Mesenchymal stem cell (in vitro differentiated cells and primary cell): ENCODE measurements around the gene CCNG2.

Source experiments
- DNase-seq: peaks from one replicate; pipeline ENCODE4 v3.0.0-alpha.2; 2013
- H2AFZ ChIP-seq: one replicate; pipeline ENCODE4 v1.6.1; 2013; ENCODE audit warnings: low read depth, mild to moderate bottlenecking, control low read depth, inconsistent platforms, low read length, moderate library complexity
- H2AK5ac ChIP-seq: 2 replicates; pipeline ENCODE4 v1.6.1; 2013; ENCODE audit warnings: low read length, moderate library complexity, mild to moderate bottlenecking, inconsistent platforms; ENCODE audit not compliant: severe bottlenecking
- H2BK120ac ChIP-seq: one replicate; pipeline ENCODE4 v1.6.1; 2013; ENCODE audit warnings: low read depth, mild to moderate bottlenecking, inconsistent platforms, low read length, moderate library complexity
- H2BK12ac ChIP-seq, 2 experiments: one replicate each; pipeline ENCODE4 v1.6.1; 2013; ENCODE audit warnings: inconsistent platforms in 2 of 2, low read length in 2 of 2, mild to moderate bottlenecking in 2 of 2, moderate library complexity in 2 of 2, control low read depth in 1 of 2
- H2BK15ac ChIP-seq: one replicate; pipeline ENCODE4 v1.6.1; 2013; ENCODE audit warnings: mild to moderate bottlenecking, low read depth, inconsistent platforms; ENCODE audit not compliant: poor library complexity, severe bottlenecking
- H2BK5ac ChIP-seq: 2 replicates; pipeline ENCODE4 v1.6.1; 2013; ENCODE audit warnings: low read depth, mild to moderate bottlenecking, low read length, control low read depth, inconsistent platforms; ENCODE audit not compliant: poor library complexity, severe bottlenecking
- H3K14ac ChIP-seq, 2 experiments: one replicate each; pipeline ENCODE4 v1.6.1; 2013; ENCODE audit warnings: inconsistent platforms in 2 of 2, low read length in 2 of 2, control low read depth in 1 of 2, mild to moderate bottlenecking in 1 of 2, moderate library complexity in 1 of 2
- H3K18ac ChIP-seq, 2 experiments: one replicate each; pipeline ENCODE4 v1.6.1; 2013; ENCODE audit warnings: inconsistent platforms in 2 of 2, low read length in 2 of 2, control low read depth in 1 of 2, low read depth in 1 of 2, mild to moderate bottlenecking in 1 of 2
- H3K23ac ChIP-seq, 2 experiments: one replicate each; pipeline ENCODE4 v1.6.1; 2013; ENCODE audit warnings: inconsistent platforms in 2 of 2, low read length in 2 of 2, mild to moderate bottlenecking in 2 of 2, moderate library complexity in 2 of 2, control low read depth in 1 of 2
- H3K27ac ChIP-seq: 2 replicates; pipeline ENCODE4 v1.5.1; 2013; ENCODE audit warnings: mild to moderate bottlenecking, moderate library complexity, low read length, control low read depth, inconsistent platforms; ENCODE audit not compliant: poor library complexity, severe bottlenecking
- H3K27me3 ChIP-seq, 2 experiments: 2 replicates each; pipeline versions ENCODE4 v1.6.1 to v1.7.0; 2013; ENCODE audit warnings: low read length in 2 of 2, mild to moderate bottlenecking in 2 of 2, moderate library complexity in 2 of 2, control low read depth in 1 of 2, inconsistent platforms in 1 of 2; ENCODE audit not compliant: control insufficient read depth in 1 of 2, insufficient read depth in 1 of 2
- H3K36me3 ChIP-seq, 2 experiments: 2 replicates each; pipeline versions ENCODE4 v1.6.1 to v1.7.0; 2013; ENCODE audit warnings: low read length in 2 of 2, control low read depth in 1 of 2, inconsistent platforms in 1 of 2, low read depth in 1 of 2, mild to moderate bottlenecking in 1 of 2; ENCODE audit not compliant: insufficient read depth in 2 of 2, control insufficient read depth in 1 of 2
- H3K4ac ChIP-seq, 2 experiments: one replicate each; pipeline ENCODE4 v1.6.1; 2013; ENCODE audit warnings: inconsistent platforms in 2 of 2, low read length in 2 of 2, mild to moderate bottlenecking in 2 of 2, moderate library complexity in 2 of 2, control low read depth in 1 of 2, low read depth in 1 of 2
- H3K4me1 ChIP-seq: 2 replicates; pipeline ENCODE4 v1.6.1; 2013; ENCODE audit warnings: low read depth, low read length, control low read depth; ENCODE audit not compliant: control insufficient read depth, insufficient read depth
- H3K4me2 ChIP-seq: 2 replicates; pipeline ENCODE4 v1.6.1; 2013; ENCODE audit warnings: low read length, mild to moderate bottlenecking, inconsistent platforms; ENCODE audit not compliant: poor library complexity, severe bottlenecking
- H3K4me3 ChIP-seq, 2 experiments: 2 replicates each; pipeline versions ENCODE4 v1.5.1 to v1.7.0; 2013; ENCODE audit warnings: low read length in 2 of 2, mild to moderate bottlenecking in 2 of 2, control low read depth in 1 of 2, low read depth in 1 of 2; ENCODE audit not compliant: insufficient read depth in 1 of 2
- H3K79me1 ChIP-seq: replicated peaks from 2 replicates; pipeline ENCODE4 v1.6.1; 2013; ENCODE audit warnings: mild to moderate bottlenecking, control low read depth, low read length, inconsistent platforms; ENCODE audit not compliant: poor library complexity, severe bottlenecking
- H3K9ac ChIP-seq: 2 replicates; pipeline ENCODE4 v1.7.0; 2013; ENCODE audit warnings: mild to moderate bottlenecking, low read length, moderate library complexity
- H3K9me3 ChIP-seq: 2 replicates; pipeline ENCODE4 v1.7.0; 2013; ENCODE audit warnings: mild to moderate bottlenecking, low read length; ENCODE audit not compliant: control insufficient read depth
- H4K8ac ChIP-seq: one replicate; pipeline ENCODE4 v1.6.1; 2013; ENCODE audit warnings: inconsistent platforms, mild to moderate bottlenecking, low read length, moderate library complexity
- H4K91ac ChIP-seq: one replicate; pipeline ENCODE4 v1.6.1; 2013; ENCODE audit warnings: mild to moderate bottlenecking, low read length, inconsistent platforms
- WGBS: methylation state at CpG from one replicate; pipeline ENCODE4 v1.1.7; 2013; ENCODE audit warnings: mixed read lengths; 5-methylcytosine and 5-hydroxymethylcytosine counted together

The CCNG2 gene

GRCh38 chr4:77185686-77186085 lies 28.7 kb downstream of the CCNG2 start:
- Histone ChIP-seq H3K23ac (no peak overlapping the region), H2AK5ac (no peak overlapping the region), H2BK5ac (no peak overlapping the region), H2BK15ac (no peak overlapping the region), H2AFZ (no peak overlapping the region), H3K27me3 (no peaks in the 10 kb centered on the region), H2BK120ac (no peak overlapping the region), H4K8ac (no peak overlapping the region), H3K4me3 (no peak overlapping the region), H3K4ac (no peak overlapping the region), H3K14ac (no peak overlapping the region), H4K91ac (no peak overlapping the region), H3K18ac (no peak overlapping the region), H2BK12ac (no peak overlapping the region), H3K9me3 (no peaks in the 10 kb centered on the region), H3K36me3 (no peaks in the 10 kb centered on the region), H3K27ac (no peak overlapping the region), H3K9ac (no peak overlapping the region), H3K4me2 (no peak overlapping the region), H3K79me1 (no peaks in the 10 kb centered on the region), H3K4me1 (no peaks in the 10 kb centered on the region)
- no peak for DNase-seq

- no peak overlapping the region for H2BK15ac ChIP-seq
- no peak overlapping the region for H2AK5ac ChIP-seq
- no peak overlapping the region for H2BK120ac ChIP-seq
- H3K4ac ChIP-seq, result no peak overlapping the region
- no peak overlapping the region for H4K8ac ChIP-seq
- H3K9ac ChIP-seq, result no peak overlapping the region
- H4K91ac ChIP-seq, result no peak overlapping the region
- no peaks in the 10 kb centered on the region for H3K27me3 ChIP-seq
- no peak overlapping the region for H2BK12ac ChIP-seq
- no peak for DNase-seq
- H2BK5ac ChIP-seq, result no peak overlapping the region
- no peaks in the 10 kb centered on the region for H3K4me1 ChIP-seq
- WGBS, result 100% methylated on average over 2 of the region's 2 CpGs
- no peak overlapping the region for H3K23ac ChIP-seq
- no peak overlapping the region for H3K27ac ChIP-seq
- H2AFZ ChIP-seq, result no peak overlapping the region
- no peaks in the 10 kb centered on the region for H3K36me3 ChIP-seq
- H3K14ac ChIP-seq, result no peak overlapping the region
- H3K4me2 ChIP-seq, result no peak overlapping the region
- H3K4me3 ChIP-seq, result no peak overlapping the region
- H3K79me1 ChIP-seq, result no peaks in the 10 kb centered on the region
- no peak overlapping the region for H3K18ac ChIP-seq
- no peaks in the 10 kb centered on the region for H3K9me3 ChIP-seq
Observed at GRCh38 chr4:77187322-77187721, 30.3 kb downstream of the CCNG2 start.

GRCh38 chr4:77188498-77189220 lies 31.7 kb downstream of the CCNG2 start:
- Histone ChIP-seq H3K23ac (no peak overlapping the region), H2AK5ac (no peak overlapping the region), H3K4me1 (no peaks in the 10 kb centered on the region), H3K4me3 (no peak overlapping the region), H2BK15ac (no peak overlapping the region), H3K4ac (no peak overlapping the region), H3K79me1 (no peaks in the 10 kb centered on the region), H2BK12ac (no peak overlapping the region), H3K14ac (no peak overlapping the region), H2BK5ac (no peak overlapping the region), H3K9ac (no peak overlapping the region), H4K91ac (no peak overlapping the region), H3K18ac (no peak overlapping the region), H3K27ac (no peak overlapping the region), H3K4me2 (no peak overlapping the region), H4K8ac (no peak overlapping the region), H3K27me3 (peaks cover 0 to 3% of the 10 kb centered on the region in 2 experiments), H2AFZ (no peak overlapping the region), H3K9me3 (no peaks in the 10 kb centered on the region), H2BK120ac (no peak overlapping the region), H3K36me3 (no peaks in the 10 kb centered on the region)
- WGBS, result 76% methylated on average over 7 of the region's 9 CpGs
- no peak for DNase-seq

DNA sequence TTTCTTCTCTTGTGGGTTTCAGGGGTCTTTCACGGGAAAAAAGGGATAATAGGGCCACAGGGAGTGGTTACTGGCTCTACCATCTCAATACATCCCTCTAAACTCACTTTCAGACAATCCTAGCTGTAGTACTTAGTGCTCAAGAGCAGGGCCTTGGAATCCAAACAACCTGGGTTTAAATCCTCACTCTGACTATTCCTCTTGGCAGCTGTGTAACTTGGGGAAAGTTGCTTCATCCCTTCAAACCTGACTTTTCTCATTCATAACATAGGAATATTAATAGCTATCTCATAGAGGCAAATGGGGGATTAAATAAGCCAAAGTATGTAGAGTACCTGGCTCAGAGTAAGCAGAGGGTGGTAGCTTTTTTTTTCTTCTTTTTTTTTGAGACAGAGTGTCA lies 32.4 kb downstream of the CCNG2 start:
- no peak overlapping the region for H3K4ac ChIP-seq
- no peaks in the 10 kb centered on the region for H3K36me3 ChIP-seq
- no peak overlapping the region for H3K18ac ChIP-seq
- H4K91ac ChIP-seq, result no peak overlapping the region
- H3K9me3 ChIP-seq, result no peaks in the 10 kb centered on the region
- no peak overlapping the region for H3K27ac ChIP-seq
- DNase-seq, result no peak
- no peak overlapping the region for H3K23ac ChIP-seq
- no peak overlapping the region for H3K14ac ChIP-seq
- no peaks in the 10 kb centered on the region for H3K4me1 ChIP-seq
- no peak overlapping the region for H3K4me3 ChIP-seq
- WGBS, result 100% methylated on average over 1 of the region's 1 CpG
- H2AFZ ChIP-seq, result no peak overlapping the region
- H3K79me1 ChIP-seq, result no peaks in the 10 kb centered on the region
- H3K27me3 ChIP-seq, result peaks cover 0 to 10% of the 10 kb centered on the region in 2 experiments
- H2BK5ac ChIP-seq, result no peak overlapping the region
- no peak overlapping the region for H2AK5ac ChIP-seq
- H3K4me2 ChIP-seq, result no peak overlapping the region
- no peak overlapping the region for H2BK12ac ChIP-seq
- no peak overlapping the region for H2BK15ac ChIP-seq
- no peak overlapping the region for H4K8ac ChIP-seq
- H2BK120ac ChIP-seq, result no peak overlapping the region
- no peak overlapping the region for H3K9ac ChIP-seq
